ENCODE data around the gene IGF1R.

IGF1R gene

DNA sequence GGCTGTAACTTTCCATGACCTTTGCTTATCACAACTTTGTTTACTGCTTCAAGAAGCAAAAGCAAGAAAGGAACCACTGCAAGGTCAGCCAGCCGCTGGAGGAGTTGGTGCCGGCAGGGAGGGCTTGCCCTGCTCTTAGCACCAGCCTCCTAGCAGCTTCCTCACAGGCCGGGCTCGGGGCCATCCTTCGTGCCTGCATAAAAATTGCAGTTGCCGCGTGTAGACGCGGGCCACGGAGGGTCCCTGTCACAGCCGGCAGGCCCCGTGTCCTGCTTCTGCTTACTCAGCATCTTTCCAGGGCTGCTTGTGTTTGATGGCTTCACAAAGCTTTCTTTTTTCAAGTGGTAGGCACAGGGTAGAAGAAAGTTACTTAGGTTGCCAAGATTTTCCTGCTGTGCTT, 274.8 kb downstream of the IGF1R start:
- Histone ChIP-seq H3K36me3 (ENCODE audit: insufficient read depth, low read length) (peaks cover 83% of the 10 kb centered on the region), H3K27me3 (ENCODE audit: insufficient read depth, low read length) (no peaks in the 10 kb centered on the region), H2AFZ (ENCODE audit: low read depth, low read length) (no peak overlapping the region), H3K9me3 (ENCODE audit: low read length) (no peaks in the 10 kb centered on the region), H3K4me1 (ENCODE audit: insufficient read depth, low read length) (no peaks in the 10 kb centered on the region), H3K4me3 (ENCODE audit: low read length) (no peak overlapping the region)

DNA sequence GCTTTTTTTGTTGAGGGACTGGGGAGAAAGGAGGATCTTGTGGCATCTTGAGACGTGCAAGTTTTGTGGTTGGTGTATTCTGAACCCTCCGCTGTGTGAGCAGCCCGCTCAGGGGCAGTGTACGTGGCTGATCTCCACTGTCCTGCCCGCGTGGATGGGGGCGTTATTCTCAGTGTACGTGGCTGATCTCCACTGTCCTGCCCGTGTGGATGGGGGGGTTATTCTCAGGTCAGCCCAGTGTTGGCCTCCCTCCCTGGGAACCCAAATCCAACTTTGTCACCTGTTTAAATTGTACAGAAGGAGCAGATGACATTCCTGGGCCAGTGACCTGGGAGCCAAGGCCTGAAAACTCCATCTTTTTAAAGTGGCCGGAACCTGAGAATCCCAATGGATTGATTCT, 275.2 kb downstream of the IGF1R start:
- no peaks in the 10 kb centered on the region for H3K4me1 ChIP-seq (ENCODE audit: insufficient read depth, low read length)
- H3K27me3 ChIP-seq (ENCODE audit: insufficient read depth, low read length) = no peaks in the 10 kb centered on the region
- H3K9me3 ChIP-seq (ENCODE audit: low read length) = no peaks in the 10 kb centered on the region
- no peak overlapping the region for H3K4me3 ChIP-seq (ENCODE audit: low read length)
- H3K36me3 ChIP-seq (ENCODE audit: insufficient read depth, low read length) = peaks cover 87% of the 10 kb centered on the region
- no peak overlapping the region for H2AFZ ChIP-seq (ENCODE audit: low read depth, low read length)

DNA sequence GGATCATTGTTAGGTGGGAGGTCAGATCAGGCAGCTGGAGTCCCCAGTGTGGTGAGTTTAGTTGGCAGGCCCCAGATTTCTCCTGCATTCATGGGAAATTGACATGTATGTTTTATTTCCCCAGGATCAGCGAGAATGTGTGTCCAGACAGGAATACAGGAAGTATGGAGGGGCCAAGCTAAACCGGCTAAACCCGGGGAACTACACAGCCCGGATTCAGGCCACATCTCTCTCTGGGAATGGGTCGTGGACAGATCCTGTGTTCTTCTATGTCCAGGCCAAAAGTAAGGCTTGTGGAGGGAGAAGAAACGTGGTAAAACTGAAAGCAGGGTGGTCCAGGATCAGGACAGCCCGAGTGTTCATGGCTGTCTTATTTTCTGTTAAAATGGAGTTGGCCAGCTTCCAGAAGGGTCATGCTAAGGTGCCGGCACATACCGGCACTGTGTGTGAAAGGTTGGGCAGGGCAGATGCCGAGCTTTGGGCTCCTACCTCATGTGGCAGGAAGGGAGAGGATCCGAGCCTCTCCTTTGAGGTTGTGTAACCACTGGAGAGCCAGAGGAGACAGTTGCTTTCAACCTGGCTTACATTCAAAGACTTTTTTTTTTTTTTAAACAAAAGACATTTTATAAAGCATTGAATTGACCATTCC, 276.2 kb downstream of the IGF1R start:
- Histone ChIP-seq H3K4me3 (ENCODE audit: low read length) (no peak overlapping the region), H3K27me3 (ENCODE audit: insufficient read depth, low read length) (no peaks in the 10 kb centered on the region), H2AFZ (ENCODE audit: low read depth, low read length) (no peak overlapping the region), H3K36me3 (ENCODE audit: insufficient read depth, low read length) (peaks cover 83% of the 10 kb centered on the region), H3K9me3 (ENCODE audit: low read length) (no peaks in the 10 kb centered on the region), H3K4me1 (ENCODE audit: insufficient read depth, low read length) (no peaks in the 10 kb centered on the region)

DNA sequence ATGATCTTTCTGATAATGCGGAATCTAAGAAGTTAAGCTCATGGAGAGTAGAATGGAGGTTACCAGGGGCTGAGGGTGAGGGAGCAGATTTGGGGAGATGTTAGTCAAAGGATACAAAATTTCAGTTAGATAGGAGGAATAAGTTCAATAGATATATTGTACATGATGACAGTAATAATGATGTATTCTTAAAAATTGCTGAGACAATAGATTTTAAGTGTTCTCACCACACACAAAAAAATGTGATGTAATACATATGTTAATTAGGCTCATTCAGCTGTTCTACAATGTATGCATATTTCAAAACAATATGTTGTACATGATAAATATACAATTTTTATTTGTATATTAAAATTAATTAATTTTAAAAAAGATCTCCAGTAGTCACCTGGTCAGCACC, 277.9 kb downstream of the IGF1R start:
- no peak overlapping the region for H2AFZ ChIP-seq (ENCODE audit: low read depth, low read length)
- peaks cover 84% of the 10 kb centered on the region for H3K36me3 ChIP-seq (ENCODE audit: insufficient read depth, low read length)
- no peaks in the 10 kb centered on the region for H3K9me3 ChIP-seq (ENCODE audit: low read length)
- H3K4me1 ChIP-seq (ENCODE audit: insufficient read depth, low read length) = no peaks in the 10 kb centered on the region
- H3K27me3 ChIP-seq (ENCODE audit: insufficient read depth, low read length) = no peaks in the 10 kb centered on the region
- H3K4me3 ChIP-seq (ENCODE audit: low read length) = no peak overlapping the region

DNA sequence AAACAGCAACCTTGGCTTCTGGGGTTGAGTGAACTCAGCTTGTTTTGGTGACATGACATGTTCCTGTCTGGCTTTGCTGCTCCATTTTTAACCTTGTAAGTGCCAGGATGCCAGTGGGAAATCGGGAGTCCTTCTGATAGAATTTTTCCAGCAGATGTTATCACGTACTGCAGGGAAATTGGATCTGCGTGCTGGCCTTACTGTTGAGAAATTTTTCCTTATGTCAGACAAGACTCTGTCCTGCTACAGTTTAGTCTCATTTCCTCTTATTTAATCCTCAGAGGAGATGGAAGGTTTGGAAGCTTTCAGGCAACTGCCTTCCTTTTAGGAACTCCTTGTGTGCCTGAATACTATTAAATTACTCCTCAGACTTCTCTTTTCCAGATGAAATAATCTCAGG, 278.7 kb downstream of the IGF1R start:
- Histone ChIP-seq H3K36me3 (ENCODE audit: insufficient read depth, low read length) (peaks cover 84% of the 10 kb centered on the region), H3K4me3 (ENCODE audit: low read length) (no peak overlapping the region), H3K4me1 (ENCODE audit: insufficient read depth, low read length) (no peaks in the 10 kb centered on the region), H3K27me3 (ENCODE audit: insufficient read depth, low read length) (no peaks in the 10 kb centered on the region), H3K9me3 (ENCODE audit: low read length) (no peaks in the 10 kb centered on the region), H2AFZ (ENCODE audit: low read depth, low read length) (no peak overlapping the region)

DNA sequence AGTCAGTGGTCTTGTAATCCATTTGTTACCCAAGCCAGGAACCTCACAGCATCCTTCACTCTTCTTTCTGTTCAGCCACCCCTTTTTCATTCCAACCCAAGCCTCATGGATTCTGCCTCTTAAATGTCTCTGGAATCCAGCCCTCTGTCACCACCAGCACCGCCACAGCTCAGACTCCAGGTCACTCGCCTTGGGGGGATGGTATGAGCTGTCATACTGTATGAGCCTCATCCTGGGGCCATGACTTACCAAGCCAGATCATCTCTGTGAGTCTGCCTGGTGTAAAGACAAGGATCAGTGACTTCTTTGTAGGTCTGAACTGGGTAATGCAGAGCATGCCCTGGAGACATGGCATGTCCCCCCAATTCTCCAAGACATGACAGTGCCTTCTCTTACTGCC, 279.7 kb downstream of the IGF1R start:
- H2AFZ ChIP-seq (ENCODE audit: low read depth, low read length) = no peak overlapping the region
- no peak overlapping the region for H3K4me3 ChIP-seq (ENCODE audit: low read length)
- no peaks in the 10 kb centered on the region for H3K9me3 ChIP-seq (ENCODE audit: low read length)
- H3K36me3 ChIP-seq (ENCODE audit: insufficient read depth, low read length) = peaks cover 78% of the 10 kb centered on the region
- no peaks in the 10 kb centered on the region for H3K27me3 ChIP-seq (ENCODE audit: insufficient read depth, low read length)
- no peaks in the 10 kb centered on the region for H3K4me1 ChIP-seq (ENCODE audit: insufficient read depth, low read length)

DNA sequence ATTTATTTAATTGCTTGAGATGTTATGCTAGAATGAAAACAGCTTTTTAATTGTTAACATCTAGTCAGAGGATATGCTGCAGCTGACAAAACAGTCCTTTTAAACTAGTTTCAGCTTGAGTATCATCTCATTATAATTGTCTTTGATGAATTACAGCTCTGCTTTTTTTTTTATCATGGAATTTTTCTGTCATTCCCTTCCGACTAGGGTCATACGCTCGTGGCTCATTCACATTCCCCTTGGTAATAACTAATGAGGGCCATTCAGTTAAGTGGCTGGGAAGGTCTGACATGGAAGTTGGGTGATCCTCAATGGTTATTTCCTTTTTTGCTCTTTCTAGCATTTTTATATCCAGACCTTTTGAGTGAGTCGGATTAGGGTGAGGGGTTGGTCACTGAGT, 282.2 kb downstream of the IGF1R start:
- peaks cover 75% of the 10 kb centered on the region for H3K36me3 ChIP-seq (ENCODE audit: insufficient read depth, low read length)
- no peaks in the 10 kb centered on the region for H3K4me1 ChIP-seq (ENCODE audit: insufficient read depth, low read length)
- no peak overlapping the region for H2AFZ ChIP-seq (ENCODE audit: low read depth, low read length)
- H3K9me3 ChIP-seq (ENCODE audit: low read length) = no peaks in the 10 kb centered on the region
- H3K4me3 ChIP-seq (ENCODE audit: low read length) = no peak overlapping the region
- H3K27me3 ChIP-seq (ENCODE audit: insufficient read depth, low read length) = no peaks in the 10 kb centered on the region

DNA sequence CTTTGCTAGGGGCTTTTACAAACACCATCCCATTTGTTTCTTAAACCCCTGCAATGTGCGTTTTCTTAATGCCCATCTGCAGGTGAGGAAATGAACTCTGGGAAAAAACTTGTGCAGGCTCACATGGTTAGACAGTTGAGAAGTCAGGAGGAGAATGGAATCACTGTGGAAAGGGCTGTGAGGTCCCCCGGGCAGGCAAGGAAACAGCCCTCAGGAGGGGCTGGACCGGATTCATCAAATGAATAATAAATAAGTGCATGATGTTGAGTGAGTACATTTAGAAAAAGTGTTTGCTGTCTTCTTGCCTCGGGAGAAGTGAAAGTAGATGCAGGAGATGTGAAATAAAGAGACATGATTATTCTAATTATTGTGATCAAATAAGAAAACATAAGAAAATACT, 282.7 kb downstream of the IGF1R start:
- Histone ChIP-seq H2AFZ (ENCODE audit: low read depth, low read length) (no peak overlapping the region), H3K27me3 (ENCODE audit: insufficient read depth, low read length) (no peaks in the 10 kb centered on the region), H3K9me3 (ENCODE audit: low read length) (no peaks in the 10 kb centered on the region), H3K36me3 (ENCODE audit: insufficient read depth, low read length) (peaks cover 76% of the 10 kb centered on the region), H3K4me1 (ENCODE audit: insufficient read depth, low read length) (no peaks in the 10 kb centered on the region), H3K4me3 (ENCODE audit: low read length) (no peak overlapping the region)

DNA sequence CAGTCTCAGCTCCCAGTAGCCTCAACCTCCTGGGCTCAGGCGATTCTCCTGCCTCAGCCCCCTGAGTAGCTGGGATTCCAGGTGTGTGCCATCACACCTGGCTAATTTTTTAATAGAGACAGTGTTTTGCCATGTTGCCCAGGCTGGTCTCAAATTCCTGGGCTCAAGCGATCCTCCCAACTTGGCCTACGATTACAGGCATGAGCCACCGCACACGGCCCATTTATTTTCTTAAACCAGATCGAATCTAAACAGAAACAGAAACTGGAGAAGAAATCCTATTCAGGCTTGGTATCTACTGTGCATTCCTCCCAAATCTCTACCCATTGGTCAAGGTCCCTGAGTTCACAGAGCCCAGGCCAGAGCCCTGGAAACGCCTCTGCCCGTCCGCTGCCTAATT, 285.1 kb downstream of the IGF1R start:
- H2AFZ ChIP-seq (ENCODE audit: low read depth, low read length) = no peak overlapping the region
- no peaks in the 10 kb centered on the region for H3K4me1 ChIP-seq (ENCODE audit: insufficient read depth, low read length)
- H3K9me3 ChIP-seq (ENCODE audit: low read length) = no peaks in the 10 kb centered on the region
- no peak overlapping the region for H3K4me3 ChIP-seq (ENCODE audit: low read length)
- H3K36me3 ChIP-seq (ENCODE audit: insufficient read depth, low read length) = peaks cover 75% of the 10 kb centered on the region
- no peaks in the 10 kb centered on the region for H3K27me3 ChIP-seq (ENCODE audit: insufficient read depth, low read length)

DNA sequence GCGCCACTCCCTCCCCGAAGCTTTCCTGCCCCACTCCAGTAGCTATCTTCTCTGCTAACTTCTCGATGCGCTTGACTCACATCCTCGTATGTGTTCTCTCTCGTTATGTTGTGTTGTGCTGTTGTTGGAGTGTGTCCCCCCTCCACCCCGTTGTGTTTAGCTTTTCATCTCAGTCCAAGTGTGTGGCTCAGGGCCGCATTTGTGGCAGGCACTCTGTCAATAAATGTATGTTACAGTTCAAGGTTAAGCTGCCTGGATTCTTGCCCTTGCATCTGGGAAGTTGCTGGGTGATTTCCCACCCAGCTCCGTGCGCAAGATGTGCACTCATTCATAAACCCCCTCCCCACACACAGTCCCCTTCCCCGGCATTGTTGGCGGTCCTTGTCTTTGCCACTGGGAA, 287.4 kb downstream of the IGF1R start:
- H3K4me3 ChIP-seq (ENCODE audit: low read length) = no peak overlapping the region
- H3K36me3 ChIP-seq (ENCODE audit: insufficient read depth, low read length) = peaks cover 81% of the 10 kb centered on the region
- H3K27me3 ChIP-seq (ENCODE audit: insufficient read depth, low read length) = no peaks in the 10 kb centered on the region
- no peaks in the 10 kb centered on the region for H3K4me1 ChIP-seq (ENCODE audit: insufficient read depth, low read length)
- no peak overlapping the region for H2AFZ ChIP-seq (ENCODE audit: low read depth, low read length)
- no peaks in the 10 kb centered on the region for H3K9me3 ChIP-seq (ENCODE audit: low read length)

DNA sequence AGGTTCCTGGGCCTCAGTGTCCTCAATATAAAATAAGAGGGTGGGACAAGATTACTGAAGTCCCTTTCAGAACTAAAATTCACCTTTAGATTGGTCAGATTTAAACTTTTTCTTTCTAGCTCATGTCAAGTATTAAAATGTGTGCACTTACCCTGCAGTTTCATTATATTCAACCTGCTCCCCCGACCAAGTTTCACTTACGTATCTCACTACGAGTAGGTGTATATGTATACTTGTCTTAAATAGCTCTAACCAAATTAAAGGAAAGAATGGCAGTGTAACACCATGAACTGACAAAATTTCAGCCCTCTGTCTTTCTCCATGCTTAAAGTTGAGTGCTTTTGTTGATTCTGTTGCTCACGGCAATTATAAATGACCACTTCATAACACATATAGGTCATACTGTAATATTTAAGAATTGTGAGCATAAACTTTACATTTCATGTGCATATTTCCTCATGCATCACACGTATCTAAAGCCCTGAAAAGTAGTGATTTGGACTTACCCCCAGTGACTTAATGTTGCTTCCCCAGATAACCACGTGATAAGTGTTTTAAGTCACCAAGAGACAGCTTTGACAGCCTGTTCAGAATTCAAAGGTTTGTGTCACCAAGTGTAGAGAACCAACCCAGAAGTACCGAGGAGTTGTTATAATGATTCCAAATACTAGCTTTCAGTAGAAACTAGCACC, 289.2 kb downstream of the IGF1R start:
- Histone ChIP-seq H3K4me1 (ENCODE audit: insufficient read depth, low read length) (no peaks in the 10 kb centered on the region), H3K9me3 (ENCODE audit: low read length) (no peaks in the 10 kb centered on the region), H3K27me3 (ENCODE audit: insufficient read depth, low read length) (no peaks in the 10 kb centered on the region), H3K36me3 (ENCODE audit: insufficient read depth, low read length) (peaks cover 86% of the 10 kb centered on the region), H3K4me3 (ENCODE audit: low read length) (no peak overlapping the region), H2AFZ (ENCODE audit: low read depth, low read length) (no peak overlapping the region)

DNA sequence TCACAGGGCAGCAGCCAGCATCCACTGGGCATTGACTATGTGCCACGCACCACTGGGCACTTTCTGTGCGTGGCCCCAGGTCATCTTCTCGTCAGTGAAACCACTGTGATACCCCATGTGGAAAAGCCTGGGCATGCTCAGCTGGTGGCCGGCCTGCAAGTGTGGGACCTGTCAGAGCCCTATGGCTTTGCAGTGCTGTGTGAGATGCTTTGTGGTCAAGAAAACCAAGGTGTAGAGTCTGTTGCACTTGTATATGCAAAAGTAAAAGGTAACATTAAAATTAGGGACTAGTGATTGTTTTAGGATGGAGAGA, 289.7 kb downstream of the IGF1R start:
- Histone ChIP-seq H3K4me3 (ENCODE audit: low read length) (no peak overlapping the region), H3K36me3 (ENCODE audit: insufficient read depth, low read length) (peaks cover 87% of the 10 kb centered on the region), H2AFZ (ENCODE audit: low read depth, low read length) (no peak overlapping the region), H3K4me1 (ENCODE audit: insufficient read depth, low read length) (peaks cover 4% of the 10 kb centered on the region), H3K27me3 (ENCODE audit: insufficient read depth, low read length) (no peaks in the 10 kb centered on the region), H3K9me3 (ENCODE audit: low read length) (no peaks in the 10 kb centered on the region)

DNA sequence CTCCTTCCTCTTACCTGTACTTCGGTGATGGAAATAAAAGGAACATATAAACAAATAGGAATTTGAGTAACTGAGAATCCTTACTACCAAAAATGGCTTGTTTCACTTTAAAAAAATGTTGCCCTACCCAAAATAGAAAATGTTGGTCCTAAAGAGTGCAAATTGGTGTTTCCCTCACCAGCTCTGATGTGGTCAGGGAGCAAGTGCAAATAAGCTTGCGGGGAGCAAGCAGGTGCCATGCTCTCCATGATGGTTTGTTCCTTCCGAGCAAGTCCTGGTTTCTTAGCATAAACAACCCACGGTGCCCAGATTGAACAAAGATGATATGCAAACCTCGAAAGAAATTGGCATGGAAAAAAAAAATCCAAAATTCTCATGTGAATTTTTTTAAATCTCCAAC, 290.5 kb downstream of the IGF1R start:
- Histone ChIP-seq H2AFZ (ENCODE audit: low read depth, low read length) (no peak overlapping the region), H3K9me3 (ENCODE audit: low read length) (no peaks in the 10 kb centered on the region), H3K27me3 (ENCODE audit: insufficient read depth, low read length) (no peaks in the 10 kb centered on the region), H3K4me1 (ENCODE audit: insufficient read depth, low read length) (peaks cover 11% of the 10 kb centered on the region), H3K4me3 (ENCODE audit: low read length) (no peak overlapping the region), H3K36me3 (ENCODE audit: insufficient read depth, low read length) (peaks cover 90% of the 10 kb centered on the region)
